H1 (cell line): ENCODE data around the gene C2CD5. TPM values are rescaled to one million over a fixed set of nuclear protein-coding genes. Genes with fewer than 3 reads are reported as not detected.
"Not testable (repeated sequence)": the region's sequence is repeated elsewhere in the genome, so short reads cannot be mapped to it uniquely, and the experiment has no call there.

Experiments used
- CTCF ChIA-PET: fragments of 300-600 bp; sonication (Branson Sonifier 250); formaldehyde crosslinking; loops from one replicate; lab custom pipeline; 2021; ENCODE audit not compliant: partially characterized antibody; lab: Charles Lee
- POLR2A ChIA-PET: fragments of 300-600 bp; sonication (Branson Sonifier 250); formaldehyde crosslinking; loops from one replicate; lab custom pipeline; 2021; ENCODE audit warnings: inconsistent platforms; ENCODE audit not compliant: partially characterized antibody; lab: Charles Lee
- DNase-seq, 2 experiments: peaks; one replicate each; pipeline versions ENCODE4 v3.0.0 to v3.0.0-alpha.2; 2010 to 2022; ENCODE audit warnings: low spot score in 2 of 2, low read depth in 1 of 2, mixed read lengths in 1 of 2
- FAIRE-seq: peaks from 2 replicates; lab custom pipeline; 2011; peaks lifted over from hg19 to GRCh38; lab: Jason Lieb, UNC
- H2AFZ ChIP-seq: 2 replicates; pipeline ENCODE4 v1.8.1; 2012; ENCODE audit warnings: low read length, inconsistent platforms
- H2AK5ac ChIP-seq: 2 replicates; pipeline ENCODE4 v1.6.1; 2013; ENCODE audit warnings: low read depth, low read length
- H2BK120ac ChIP-seq: replicated peaks from 2 replicates; pipeline ENCODE3; 2013; ENCODE audit warnings: low read depth, low read length, inconsistent platforms
- H2BK12ac ChIP-seq: 2 replicates; pipeline ENCODE4 v1.6.1; 2013; ENCODE audit warnings: low read depth, low read length
- H2BK15ac ChIP-seq: 2 replicates; pipeline ENCODE4 v1.6.1; 2013; ENCODE audit warnings: low read length
- H2BK20ac ChIP-seq: 2 replicates; pipeline ENCODE4 v1.6.1; 2013; ENCODE audit warnings: low read length
- H2BK5ac ChIP-seq: 2 replicates; pipeline ENCODE4 v1.6.1; 2013; ENCODE audit warnings: low read depth, low read length
- H3K14ac ChIP-seq: 2 replicates; pipeline ENCODE4 v1.6.1; 2013; ENCODE audit warnings: inconsistent platforms; ENCODE audit not compliant: insufficient read length
- H3K18ac ChIP-seq: 2 replicates; pipeline ENCODE4 v1.6.1; 2013; ENCODE audit warnings: low read length; ENCODE audit errors: extremely low read depth
- H3K23ac ChIP-seq: 2 replicates; pipeline ENCODE4 v1.6.1; 2013; ENCODE audit warnings: inconsistent platforms; ENCODE audit not compliant: insufficient read length
- H3K23me2 ChIP-seq: 2 replicates; pipeline ENCODE4 v1.6.1; 2013; ENCODE audit warnings: low read depth, low read length
- H3K27ac ChIP-seq: 2 replicates; pipeline ENCODE4 v1.6.1; 2011; ENCODE audit warnings: low read depth, low read length, inconsistent platforms
- H3K27me3 ChIP-seq, 4 experiments: replicated peaks in 1 of 4; 1 replicate in 1 of 4; 2 replicates in 3 of 4; pipeline versions ENCODE4 v1.6.1 to v1.8.1; 2011 to 2013; ENCODE audit warnings: low read length in 3 of 4, mild to moderate bottlenecking in 3 of 4, inconsistent platforms in 2 of 4, mixed read lengths in 2 of 4, moderate library complexity in 1 of 4; ENCODE audit not compliant: control insufficient read depth in 3 of 4, insufficient read depth in 3 of 4; ENCODE audit errors: extremely low read depth in 1 of 4
- H3K36me3 ChIP-seq, 4 experiments: 2 replicates each; pipeline versions ENCODE4 v1.6.1 to v1.8.1; 2011 to 2013; ENCODE audit warnings: mild to moderate bottlenecking in 4 of 4, low read length in 3 of 4, moderate library complexity in 2 of 4, control low read depth in 1 of 4, inconsistent platforms in 1 of 4; ENCODE audit not compliant: insufficient read depth in 4 of 4, control insufficient read depth in 2 of 4
- H3K4ac ChIP-seq: replicated peaks from 2 replicates; pipeline ENCODE3; 2013; ENCODE audit warnings: low read length, low read depth, mixed read lengths, inconsistent platforms; ENCODE audit not compliant: insufficient read length
- H3K4me1 ChIP-seq, 4 experiments: replicated peaks in 1 of 4; 1 replicate in 1 of 4; 2 replicates in 3 of 4; pipeline versions ENCODE4 v1.6.1 to v1.8.1; 2011 to 2013; ENCODE audit warnings: low read length in 3 of 4, inconsistent platforms in 2 of 4, mixed read lengths in 1 of 4; ENCODE audit not compliant: insufficient read depth in 4 of 4, control insufficient read depth in 3 of 4
- H3K4me2 ChIP-seq, 2 experiments: 2 replicates each; pipeline versions ENCODE4 v1.6.1 to v1.8.1; 2011 to 2013; ENCODE audit warnings: low read depth in 2 of 2, low read length in 2 of 2, control low read depth in 1 of 2, inconsistent platforms in 1 of 2, mild to moderate bottlenecking in 1 of 2; ENCODE audit not compliant: insufficient read depth in 1 of 2
- H3K4me3 ChIP-seq, 4 experiments: fragments of 200-600, 300-600 bp in 1 of 4; sonication (generic), shearing (Covaris generic), sonication (Bioruptor Twin) in 1 of 4; 2 replicates each; pipeline versions ENCODE4 v1.5.1 to v1.8.1; 2011 to 2016; ENCODE audit warnings: low read length in 4 of 4, low read depth in 3 of 4, control low read depth in 2 of 4, inconsistent platforms in 2 of 4, mild to moderate bottlenecking in 2 of 4, mixed read lengths in 1 of 4, moderate library complexity in 1 of 4; ENCODE audit not compliant: insufficient read depth in 2 of 4; ENCODE audit errors: extremely low read depth in 1 of 4
- H3K56ac ChIP-seq: replicated peaks from 2 replicates; pipeline ENCODE3; 2013; ENCODE audit warnings: low read depth, mild to moderate bottlenecking, mixed read lengths, low read length, inconsistent platforms; ENCODE audit not compliant: insufficient read length
- H3K79me1 ChIP-seq: 2 replicates; pipeline ENCODE4 v1.6.1; 2013; ENCODE audit warnings: low read depth, low read length, control low read depth
- H3K79me2 ChIP-seq, 2 experiments: 2 replicates each; pipeline versions ENCODE4 v1.6.1 to v1.8.1; 2012 to 2013; ENCODE audit warnings: low read length in 2 of 2, mild to moderate bottlenecking in 2 of 2, inconsistent platforms in 1 of 2; ENCODE audit not compliant: insufficient read depth in 2 of 2, control insufficient read depth in 1 of 2
- H3K9ac ChIP-seq, 4 experiments: replicated peaks in 1 of 4; 1 replicate in 1 of 4; 2 replicates in 3 of 4; pipeline versions ENCODE4 v1.6.1 to v1.8.1; 2011 to 2013; ENCODE audit warnings: low read depth in 3 of 4, low read length in 3 of 4, control low read depth in 2 of 4, mild to moderate bottlenecking in 2 of 4, moderate library complexity in 2 of 4, inconsistent platforms in 1 of 4; ENCODE audit errors: extremely low read depth in 1 of 4
- H3K9me3 ChIP-seq, 2 experiments: 2 replicates each; pipeline versions ENCODE4 v1.6.1 to v1.8.1; 2012 to 2013; ENCODE audit warnings: mild to moderate bottlenecking in 2 of 2, moderate library complexity in 2 of 2, control low read depth in 1 of 2, inconsistent platforms in 1 of 2, low read depth in 1 of 2, low read length in 1 of 2, mixed read lengths in 1 of 2; ENCODE audit not compliant: insufficient read depth in 2 of 2
- H4K20me1 ChIP-seq, 2 experiments: replicated peaks in 1 of 2; 2 replicates each; pipeline versions ENCODE3 to v1.8.1; 2011 to 2013; ENCODE audit warnings: inconsistent platforms in 2 of 2, low read length in 2 of 2, mild to moderate bottlenecking in 1 of 2; ENCODE audit not compliant: insufficient read depth in 2 of 2, control insufficient read depth in 1 of 2
- H4K5ac ChIP-seq: 2 replicates; pipeline ENCODE4 v1.6.1; 2013; ENCODE audit warnings: low read length, low read depth, mixed read lengths, inconsistent platforms; ENCODE audit not compliant: insufficient read length
- H4K8ac ChIP-seq: 2 replicates; pipeline ENCODE4 v1.8.0; 2013; ENCODE audit warnings: mild to moderate bottlenecking, moderate library complexity, low read length, inconsistent platforms; ENCODE audit not compliant: insufficient read depth; ENCODE audit errors: extremely low read depth
- H4K91ac ChIP-seq: replicated peaks from 2 replicates; pipeline ENCODE3; 2013; ENCODE audit warnings: low read length, mixed read lengths, inconsistent platforms; ENCODE audit not compliant: insufficient read length
- WGBS, 2 experiments: shearing (Covaris generic) in 1 of 2; methylation state at CpG; one replicate each; pipeline versions ENCODE4 v1.1.6 to v1.1.7; 2013 to 2015; ENCODE audit warnings: low lambda C conversion rate in 2 of 2, mixed read lengths in 2 of 2, inconsistent platforms in 1 of 2, low coverage in 1 of 2, missing lambda C conversion rate in 1 of 2; ENCODE audit not compliant: insufficient replicate concordance in 2 of 2, insufficient coverage in 1 of 2, insufficient read length in 1 of 2; ENCODE audit errors: extremely low coverage in 1 of 2, missing lambda C conversion rate in 1 of 2; 5-methylcytosine and 5-hydroxymethylcytosine counted together
- polyA plus RNA-seq, 7 experiments: library from polyadenylated mRNA; depleted of rRNA in 3 of 7; stranded (reverse) in 5 of 7; unstranded in 2 of 7; fragments of >200 nt in 5 of 7; fragments of 200-250 nt in 2 of 7; gene quantifications; 1 replicate in 5 of 7; 2 replicates in 1 of 7; 4 replicates in 1 of 7; pipeline versions ENCODE4 v1.2.1 to v1.2.3, GENCODE V29; 2011 to 2013; ENCODE audit warnings: missing spikeins in 2 of 7, mixed read lengths in 2 of 7
- total RNA-seq: library from RNA; stranded (reverse); fragmentation: NEBNext Ultra II Directional; extraction: Animal tissue kit (Norgen Biotek cat#: 25700); gene quantifications from 2 replicates; pipeline ENCODE4 v1.2.1, GENCODE V29; 2021

The C2CD5 gene
- total and polyA plus RNA-seq, 2 of the 8 experiments (the other 6 are each of a cell fraction or from before 2014, with no cell fraction given) = 21.9 to 45.9 TPM

GRCh38 chr12:22444317-22444665 is 100.1 kb downstream of the C2CD5 start:
- H4K5ac ChIP-seq, FAIRE-seq, H2BK120ac ChIP-seq, H3K23me2 ChIP-seq, H3K79me1 ChIP-seq, H4K20me1 ChIP-seq, H3K4me2 ChIP-seq, H2BK20ac ChIP-seq, H3K14ac ChIP-seq, H3K18ac ChIP-seq, H3K36me3 ChIP-seq, H2AFZ ChIP-seq, DNase-seq, POLR2A ChIA-PET, H3K9me3 ChIP-seq, H3K4me1 ChIP-seq, H3K56ac ChIP-seq, H3K27ac ChIP-seq, H3K4me3 ChIP-seq, H3K23ac ChIP-seq, H2BK5ac ChIP-seq, H4K91ac ChIP-seq, H3K9ac ChIP-seq, H2BK12ac ChIP-seq, H2BK15ac ChIP-seq, H3K27me3 ChIP-seq, H4K8ac ChIP-seq, H3K4ac ChIP-seq, H2AK5ac ChIP-seq, H3K79me2 ChIP-seq: not testable (repeated sequence)
- CTCF ChIA-PET = interaction anchor here (1.3 to 2.0 kb wide), 6 partner anchors 9 to 747 kb away, joined by 4 to 20 read pairs (median 12); no protein-coding TSS in a partner anchor
- WGBS, 2 experiments = 95% methylated on average over 10 of the region's 11 CpGs; no CpG with 5 or more reads in 1 of the 2 experiments
